Neural cell (in vitro differentiated cells): ENCODE data around the gene PTPRN2. TPM values are rescaled to one million over a fixed set of nuclear protein-coding genes. Genes with fewer than 3 reads are reported as not detected.

ENCODE experiments used
- H2AFZ ChIP-seq: fragments of 200-600, 300-800 bp; sonication (generic), shearing (Covaris generic); 2 replicates; pipeline ENCODE4 v1.6.0; 2014; ENCODE audit warnings: low read depth, mild to moderate bottlenecking, antibody characterized with exemption, low read length, moderate library complexity
- H3F3A ChIP-seq: fragments of 200-600 bp; shearing (Covaris generic); 2 replicates; pipeline ENCODE4 v1.6.1; 2016; ENCODE audit warnings: mild to moderate bottlenecking, moderate library complexity, mixed read lengths, antibody characterized with exemption, low read length; ENCODE audit not compliant: insufficient read depth, poor library complexity, severe bottlenecking
- H3K27ac ChIP-seq: fragments of 200-600, 300-800 bp; sonication (generic), shearing (Covaris generic); 2 replicates; pipeline ENCODE4 v1.5.1; 2014; ENCODE audit warnings: mild to moderate bottlenecking, low read length, moderate library complexity
- H3K27me3 ChIP-seq: fragments of 300-800, 200-600 bp; sonication (generic), shearing (Covaris generic); 2 replicates; pipeline ENCODE4 v1.6.0; 2014; ENCODE audit warnings: mild to moderate bottlenecking, low read depth, low read length, moderate library complexity; ENCODE audit not compliant: insufficient read depth
- H3K36me3 ChIP-seq: fragments of 300-800, 200-600 bp; sonication (generic), shearing (Covaris generic); 2 replicates; pipeline ENCODE4 v1.5.1; 2014; ENCODE audit warnings: mild to moderate bottlenecking, antibody characterized with exemption, low read length, moderate library complexity; ENCODE audit not compliant: insufficient read depth
- H3K4me2 ChIP-seq: fragments of 300-800, 200-600 bp; sonication (generic), shearing (Covaris generic); 2 replicates; pipeline ENCODE4 v1.6.0; 2014; ENCODE audit warnings: mild to moderate bottlenecking, low read length
- H3K4me3 ChIP-seq: fragments of 300-800, 200-600 bp; sonication (generic), shearing (Covaris generic); 2 replicates; pipeline ENCODE4 v1.5.1; 2014; ENCODE audit warnings: mild to moderate bottlenecking, low read length, moderate library complexity
- H3K79me2 ChIP-seq: fragments of 200-600 bp; shearing (Covaris generic); replicated peaks from 2 replicates; pipeline ENCODE4 v1.6.0; 2014; ENCODE audit warnings: mild to moderate bottlenecking, low read length, moderate library complexity; ENCODE audit not compliant: insufficient read depth
- H3K9ac ChIP-seq: fragments of 300-800, 200-600 bp; sonication (generic), shearing (Covaris generic); 2 replicates; pipeline ENCODE4 v1.6.1; 2016; ENCODE audit warnings: mild to moderate bottlenecking, low read length, mixed read lengths
- H3K9me2 ChIP-seq: fragments of 200-600 bp; shearing (Covaris generic); 2 replicates; pipeline ENCODE4 v1.6.1; 2016; ENCODE audit warnings: mild to moderate bottlenecking, low read length, mixed read lengths; ENCODE audit not compliant: insufficient read depth
- H3K9me3 ChIP-seq: fragments of 200-600, 300-800 bp; sonication (generic), shearing (Covaris generic); 2 replicates; pipeline ENCODE4 v1.6.1; 2016; ENCODE audit warnings: mild to moderate bottlenecking, mixed run types, low read length, moderate library complexity, mixed read lengths
- H4K20me1 ChIP-seq: fragments of 200-600 bp; shearing (Covaris generic); 2 replicates; pipeline ENCODE4 v1.6.1; 2016; ENCODE audit warnings: mild to moderate bottlenecking, mixed run types; ENCODE audit not compliant: insufficient read depth
- EP300 ChIP-seq: fragments of 450-650 bp; conservative IDR thresholded peaks from 2 replicates; pipeline ENCODE4 v1.6.1; 2014; ENCODE audit warnings: antibody characterized with exemption, mild to moderate bottlenecking, moderate library complexity; ENCODE audit not compliant: poor library complexity, severe bottlenecking
- EZH2 ChIP-seq: fragments of 200-600, 300-800 bp; shearing (Covaris generic), sonication (generic); IDR thresholded peaks from 2 replicates; pipeline ENCODE4 v1.6.1; 2014; ENCODE audit warnings: antibody characterized with exemption, low read length, borderline replicate concordance, mild to moderate bottlenecking; ENCODE audit not compliant: insufficient read depth, poor library complexity, severe bottlenecking
- MXI1 ChIP-seq: fragments of 450-650 bp; conservative IDR thresholded peaks from 2 replicates; pipeline ENCODE4 v1.6.1; 2014; ENCODE audit warnings: antibody characterized with exemption, mild to moderate bottlenecking; ENCODE audit not compliant: poor library complexity, severe bottlenecking
- POLR2AphosphoS5 ChIP-seq: IDR thresholded peaks from 2 replicates; pipeline ENCODE4 v1.6.1; 2012
- RAD21 ChIP-seq: fragments of 450-650 bp; conservative IDR thresholded peaks from 2 replicates; pipeline ENCODE4 v1.6.1; 2014; ENCODE audit warnings: antibody characterized with exemption, mild to moderate bottlenecking, moderate library complexity
- SMC3 ChIP-seq: fragments of 450-650 bp; conservative IDR thresholded peaks from 2 replicates; pipeline ENCODE4 v1.6.1; 2014; ENCODE audit warnings: antibody characterized with exemption, mild to moderate bottlenecking, moderate library complexity; ENCODE audit not compliant: poor library complexity
- TAF1 ChIP-seq: IDR thresholded peaks from 2 replicates; pipeline ENCODE4 v1.6.1; 2012; ENCODE audit warnings: low read depth
- polyA plus RNA-seq: library from polyadenylated mRNA; depleted of rRNA; stranded (reverse); fragments of >200 nt; gene quantifications from 2 replicates; pipeline ENCODE4 v1.2.3, GENCODE V29; 2014
- TF ChIP-seq, protein P1 (sequence below): IDR thresholded peaks from 2 replicates; pipeline ENCODE4 v1.6.1; 2012; ENCODE audit warnings: borderline replicate concordance
- TF ChIP-seq, protein P2 (sequence below): fragments of 450-650 bp; IDR thresholded peaks from 2 replicates; pipeline ENCODE4 v1.5.1; 2014; ENCODE audit warnings: antibody characterized with exemption, mild to moderate bottlenecking, moderate library complexity; ENCODE audit not compliant: poor library complexity, severe bottlenecking

The PTPRN2 gene
- polyA plus RNA-seq, 1 donor from 2014 or later: 31.0 TPM

DNA sequence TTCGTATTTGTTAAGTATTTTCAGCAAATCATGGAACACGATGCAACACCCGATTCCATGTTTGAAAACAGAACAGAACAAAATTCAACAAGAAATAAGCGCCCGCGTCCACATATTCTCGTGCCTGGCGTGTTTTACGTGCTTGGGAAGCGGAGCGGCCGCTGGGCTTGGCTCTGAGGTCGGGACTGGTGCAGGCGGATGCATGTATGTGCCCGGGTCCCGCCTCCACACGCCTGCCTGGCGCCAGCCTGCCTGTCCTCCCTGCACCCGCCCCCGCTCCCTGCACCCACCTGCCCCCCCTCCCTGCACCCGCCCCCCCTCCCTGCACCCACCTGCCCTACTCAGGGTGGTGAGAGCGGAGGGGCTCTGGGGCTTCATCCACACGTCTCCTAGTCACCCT lies 796.4 kb downstream of the PTPRN2 start:
- H3K4me3 ChIP-seq: no peak overlapping the region
- H3K9ac ChIP-seq: no peak overlapping the region
- H3K27ac ChIP-seq: no peak overlapping the region
- no peak overlapping the region for H3K4me2 ChIP-seq
- no peaks in the 10 kb centered on the region for H4K20me1 ChIP-seq
- no peaks in the 10 kb centered on the region for H3K36me3 ChIP-seq
- H3K27me3 ChIP-seq: no peaks in the 10 kb centered on the region
- no peaks in the 10 kb centered on the region for H3K9me2 ChIP-seq
- H3K79me2 ChIP-seq: no peaks in the 10 kb centered on the region
- no peak overlapping the region for H2AFZ ChIP-seq
- no peaks in the 10 kb centered on the region for H3F3A ChIP-seq
- H3K9me3 ChIP-seq: no peaks in the 10 kb centered on the region
- no peak for TF ChIP-seq MXI1
- TF ChIP-seq EZH2: no peak
- no peak for TF ChIP-seq POLR2AphosphoS5
- TF ChIP-seq, protein P1, sequence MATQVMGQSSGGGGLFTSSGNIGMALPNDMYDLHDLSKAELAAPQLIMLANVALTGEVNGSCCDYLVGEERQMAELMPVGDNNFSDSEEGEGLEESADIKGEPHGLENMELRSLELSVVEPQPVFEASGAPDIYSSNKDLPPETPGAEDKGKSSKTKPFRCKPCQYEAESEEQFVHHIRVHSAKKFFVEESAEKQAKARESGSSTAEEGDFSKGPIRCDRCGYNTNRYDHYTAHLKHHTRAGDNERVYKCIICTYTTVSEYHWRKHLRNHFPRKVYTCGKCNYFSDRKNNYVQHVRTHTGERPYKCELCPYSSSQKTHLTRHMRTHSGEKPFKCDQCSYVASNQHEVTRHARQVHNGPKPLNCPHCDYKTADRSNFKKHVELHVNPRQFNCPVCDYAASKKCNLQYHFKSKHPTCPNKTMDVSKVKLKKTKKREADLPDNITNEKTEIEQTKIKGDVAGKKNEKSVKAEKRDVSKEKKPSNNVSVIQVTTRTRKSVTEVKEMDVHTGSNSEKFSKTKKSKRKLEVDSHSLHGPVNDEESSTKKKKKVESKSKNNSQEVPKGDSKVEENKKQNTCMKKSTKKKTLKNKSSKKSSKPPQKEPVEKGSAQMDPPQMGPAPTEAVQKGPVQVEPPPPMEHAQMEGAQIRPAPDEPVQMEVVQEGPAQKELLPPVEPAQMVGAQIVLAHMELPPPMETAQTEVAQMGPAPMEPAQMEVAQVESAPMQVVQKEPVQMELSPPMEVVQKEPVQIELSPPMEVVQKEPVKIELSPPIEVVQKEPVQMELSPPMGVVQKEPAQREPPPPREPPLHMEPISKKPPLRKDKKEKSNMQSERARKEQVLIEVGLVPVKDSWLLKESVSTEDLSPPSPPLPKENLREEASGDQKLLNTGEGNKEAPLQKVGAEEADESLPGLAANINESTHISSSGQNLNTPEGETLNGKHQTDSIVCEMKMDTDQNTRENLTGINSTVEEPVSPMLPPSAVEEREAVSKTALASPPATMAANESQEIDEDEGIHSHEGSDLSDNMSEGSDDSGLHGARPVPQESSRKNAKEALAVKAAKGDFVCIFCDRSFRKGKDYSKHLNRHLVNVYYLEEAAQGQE: no peak
- TF ChIP-seq, protein P2, sequence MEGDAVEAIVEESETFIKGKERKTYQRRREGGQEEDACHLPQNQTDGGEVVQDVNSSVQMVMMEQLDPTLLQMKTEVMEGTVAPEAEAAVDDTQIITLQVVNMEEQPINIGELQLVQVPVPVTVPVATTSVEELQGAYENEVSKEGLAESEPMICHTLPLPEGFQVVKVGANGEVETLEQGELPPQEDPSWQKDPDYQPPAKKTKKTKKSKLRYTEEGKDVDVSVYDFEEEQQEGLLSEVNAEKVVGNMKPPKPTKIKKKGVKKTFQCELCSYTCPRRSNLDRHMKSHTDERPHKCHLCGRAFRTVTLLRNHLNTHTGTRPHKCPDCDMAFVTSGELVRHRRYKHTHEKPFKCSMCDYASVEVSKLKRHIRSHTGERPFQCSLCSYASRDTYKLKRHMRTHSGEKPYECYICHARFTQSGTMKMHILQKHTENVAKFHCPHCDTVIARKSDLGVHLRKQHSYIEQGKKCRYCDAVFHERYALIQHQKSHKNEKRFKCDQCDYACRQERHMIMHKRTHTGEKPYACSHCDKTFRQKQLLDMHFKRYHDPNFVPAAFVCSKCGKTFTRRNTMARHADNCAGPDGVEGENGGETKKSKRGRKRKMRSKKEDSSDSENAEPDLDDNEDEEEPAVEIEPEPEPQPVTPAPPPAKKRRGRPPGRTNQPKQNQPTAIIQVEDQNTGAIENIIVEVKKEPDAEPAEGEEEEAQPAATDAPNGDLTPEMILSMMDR: no peak
- no peak for TF ChIP-seq TAF1
- TF ChIP-seq SMC3: no peak
- TF ChIP-seq RAD21: no peak
- TF ChIP-seq EP300: no peak

DNA sequence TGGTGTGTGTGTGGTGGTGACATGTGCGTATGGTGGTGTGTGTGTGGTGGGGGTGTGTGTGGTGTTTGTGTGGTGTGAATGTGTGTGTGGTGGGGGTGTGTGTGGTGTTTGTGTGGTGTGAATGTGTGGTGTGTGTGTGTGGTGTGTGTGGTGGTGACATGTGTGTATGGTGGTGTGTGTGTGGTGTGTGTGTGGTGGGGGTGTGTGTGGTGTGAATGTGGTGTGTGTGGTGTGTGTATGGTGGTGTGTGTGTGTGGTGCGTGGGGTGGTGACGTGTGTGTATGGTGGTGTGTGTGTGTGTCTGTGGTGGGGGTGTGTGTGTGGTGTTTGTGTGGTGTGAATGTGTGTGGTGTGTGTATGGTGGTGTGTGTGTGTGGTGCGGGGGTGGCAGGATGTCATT lies 797.7 kb downstream of the PTPRN2 start:
- no peaks in the 10 kb centered on the region for H4K20me1 ChIP-seq
- no peak overlapping the region for H3K9ac ChIP-seq
- TF ChIP-seq EP300: no peak
- H3K9me2 ChIP-seq: no peaks in the 10 kb centered on the region
- no peaks in the 10 kb centered on the region for H3F3A ChIP-seq
- no peak overlapping the region for H3K27ac ChIP-seq
- no peak overlapping the region for H3K4me2 ChIP-seq
- no peak overlapping the region for H3K4me3 ChIP-seq
- no peaks in the 10 kb centered on the region for H3K79me2 ChIP-seq
- H2AFZ ChIP-seq: no peak overlapping the region
- no peaks in the 10 kb centered on the region for H3K27me3 ChIP-seq
- no peaks in the 10 kb centered on the region for H3K36me3 ChIP-seq
- no peaks in the 10 kb centered on the region for H3K9me3 ChIP-seq

DNA sequence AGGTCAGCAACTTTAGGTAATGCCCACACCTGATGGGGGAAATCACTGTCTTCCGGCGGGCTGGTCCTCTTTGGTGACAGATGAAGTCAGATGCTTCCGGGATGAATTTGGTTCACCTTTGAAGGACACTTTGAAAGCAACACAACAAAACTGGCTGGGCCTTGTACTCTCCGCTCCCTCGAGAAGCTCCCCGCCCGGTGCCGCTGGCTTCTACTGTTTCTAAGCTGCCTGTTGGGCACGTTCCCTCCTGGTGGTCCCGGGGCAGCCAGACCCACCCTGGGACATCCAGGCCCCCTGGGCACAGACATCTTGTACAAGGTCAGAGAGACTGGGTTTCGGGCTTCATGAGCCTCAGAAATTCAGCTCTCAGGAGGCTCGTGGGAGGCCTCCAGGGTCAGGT lies 798.5 kb downstream of the PTPRN2 start:
- Histone ChIP-seq H3K9ac (no peak overlapping the region), H3K27ac (no peak overlapping the region), H3K4me2 (no peak overlapping the region), H3K79me2 (no peaks in the 10 kb centered on the region), H4K20me1 (no peaks in the 10 kb centered on the region), H3K4me3 (no peak overlapping the region), H3K27me3 (no peaks in the 10 kb centered on the region), H3K9me2 (no peaks in the 10 kb centered on the region), H3K9me3 (no peaks in the 10 kb centered on the region), H3F3A (no peaks in the 10 kb centered on the region), H2AFZ (no peak overlapping the region), H3K36me3 (no peaks in the 10 kb centered on the region)
- TF ChIP-seq, protein P1: no peak
- no peak for TF ChIP-seq RAD21
- TF ChIP-seq TAF1: no peak
- TF ChIP-seq, protein P2: no peak
- TF ChIP-seq MXI1: no peak
- TF ChIP-seq EP300: no peak
- TF ChIP-seq POLR2AphosphoS5: no peak
- no peak for TF ChIP-seq EZH2
- no peak for TF ChIP-seq SMC3
